Endometrial microvascular endothelial cells (primary cell): Measurements from ENCODE around the gene PICK1. TPM values are rescaled to one million over a fixed set of nuclear protein-coding genes. Genes with fewer than 3 reads are reported as not detected.

Source experiments
- total RNA-seq: library from RNA; depleted of rRNA; stranded (reverse); fragments of >200 nt; gene quantifications from one replicate; pipeline ENCODE4 v1.2.3, GENCODE V29; 2015; ENCODE audit errors: inconsistent ontology term

The PICK1 gene
- total RNA-seq, 1 donor from 2014 or later: 17.2 TPM

Other genes with a start within 250 kb of the PICK1 start
- 32.1 TPM for gene GCAT, start 249.5 kb upstream of the PICK1 start, total RNA-seq
- not detected for gene GALR3, start 234.0 kb upstream of the PICK1 start, total RNA-seq
- gene ANKRD54, start 213.1 kb upstream of the PICK1 start, total RNA-seq: 54.3 TPM
- 397 TPM for gene EIF3L, start 208.0 kb upstream of the PICK1 start, total RNA-seq
- 63.0 TPM for gene MICALL1, start 151.1 kb upstream of the PICK1 start, total RNA-seq
- gene C22orf23, start 103.8 kb upstream of the PICK1 start, total RNA-seq: not detected
- gene POLR2F, start 103.7 kb upstream of the PICK1 start, total RNA-seq: 80.4 TPM
- gene SOX10, start 72.8 kb upstream of the PICK1 start, total RNA-seq: not detected
- not detected for gene SLC16A8, start 26.8 kb downstream of the PICK1 start, total RNA-seq
- gene BAIAP2L2, start 53.3 kb downstream of the PICK1 start, total RNA-seq: 0.09 TPM
- gene PLA2G6, start 124.4 kb downstream of the PICK1 start, total RNA-seq: 1.6 TPM
- gene MAFF, start 144.6 kb downstream of the PICK1 start, total RNA-seq: 50.5 TPM
- gene TMEM184B, start 215.6 kb downstream of the PICK1 start, total RNA-seq: 111 TPM